Fibroblast of lung (primary cell): Measurements from ENCODE around the gene MIOX. TPM values are rescaled to one million over a fixed set of nuclear protein-coding genes. Genes with fewer than 3 reads are reported as not detected.

Experiments
- DNase-seq, 2 donors: peaks; one replicate each; pipeline versions ENCODE4 v3.0.0 to v3.0.0-alpha.2; 2010; ENCODE audit warnings: low read depth in 2 of 2
- H2AFZ ChIP-seq: 2 replicates; pipeline ENCODE4 v1.5.1; 2012; ENCODE audit warnings: low read length, control low read depth, inconsistent platforms
- H3K27ac ChIP-seq: 2 replicates; pipeline ENCODE4 v1.5.1; 2011; ENCODE audit warnings: low read length, control low read depth; ENCODE audit not compliant: insufficient read depth
- H3K27me3 ChIP-seq: 2 replicates; pipeline ENCODE4 v1.5.1; 2011; ENCODE audit warnings: mild to moderate bottlenecking, low read length; ENCODE audit not compliant: control insufficient read depth, insufficient read depth
- H3K36me3 ChIP-seq: 2 replicates; pipeline ENCODE4 v1.5.1; 2011; ENCODE audit warnings: low read length; ENCODE audit not compliant: control insufficient read depth, insufficient read depth
- H3K4me1 ChIP-seq: 2 replicates; pipeline ENCODE4 v1.5.1; 2011; ENCODE audit warnings: low read length; ENCODE audit not compliant: control insufficient read depth, insufficient read depth; ENCODE audit errors: extremely low read depth
- H3K4me2 ChIP-seq: 2 replicates; pipeline ENCODE4 v1.5.1; 2011; ENCODE audit warnings: low read length, control low read depth; ENCODE audit not compliant: insufficient read depth; ENCODE audit errors: extremely low read depth
- H3K4me3 ChIP-seq, 4 experiments: fragments of 200-600 bp in 1 of 4; sonication (generic) in 1 of 4; replicated peaks in 1 of 4; 2 replicates each; pipeline ENCODE4 v1.5.1; 2011 to 2016; ENCODE audit warnings: low read length in 4 of 4, low read depth in 3 of 4, mild to moderate bottlenecking in 3 of 4, control low read depth in 2 of 4, inconsistent platforms in 1 of 4, mixed read lengths in 1 of 4; ENCODE audit not compliant: insufficient read depth in 1 of 4; ENCODE audit errors: control extremely low read depth in 1 of 4
- H3K79me2 ChIP-seq: 2 replicates; pipeline ENCODE4 v1.5.1; 2012; ENCODE audit warnings: mild to moderate bottlenecking, low read length, inconsistent platforms; ENCODE audit not compliant: control insufficient read depth, insufficient read depth
- H3K9ac ChIP-seq: 2 replicates; pipeline ENCODE4 v1.5.1; 2011; ENCODE audit warnings: mild to moderate bottlenecking, low read length, control low read depth; ENCODE audit not compliant: insufficient read depth
- H3K9me3 ChIP-seq: 2 replicates; pipeline ENCODE4 v1.5.1; 2012; ENCODE audit warnings: low read depth, low read length; ENCODE audit not compliant: control insufficient read depth, insufficient read depth
- H4K20me1 ChIP-seq: 2 replicates; pipeline ENCODE4 v1.5.1; 2011; ENCODE audit warnings: low read length; ENCODE audit not compliant: control insufficient read depth, insufficient read depth; ENCODE audit errors: extremely low read depth
- CTCF ChIP-seq, 2 donors: IDR thresholded peaks in 1 of 2; conservative IDR thresholded peaks in 1 of 2; 1 replicate in 1 of 2; 2 replicates in 1 of 2; pipeline ENCODE4 v1.5.1; 2011 to 2012; ENCODE audit warnings: low read length in 2 of 2, control low read depth in 1 of 2, inconsistent platforms in 1 of 2, low read depth in 1 of 2, mild to moderate bottlenecking in 1 of 2
- EZH2 ChIP-seq: IDR thresholded peaks from 2 replicates; pipeline ENCODE4 v1.5.1; 2012; ENCODE audit warnings: low read length, control low read depth, mild to moderate bottlenecking; ENCODE audit errors: missing control alignments
- polyA plus RNA-seq, 2 donors: library from polyadenylated mRNA; depleted of rRNA in 1 of 2; stranded (reverse) in 1 of 2; unstranded in 1 of 2; fragments of >200 nt; gene quantifications; 2 replicates each; pipeline ENCODE4 v1.2.1, GENCODE V29; 2011 to 2012; ENCODE audit warnings: missing spikeins in 1 of 2
- total RNA-seq: library from RNA; depleted of rRNA; stranded (reverse); fragments of >200 nt; gene quantifications from 2 replicates; pipeline ENCODE4 v1.2.1, GENCODE V29; 2014

The MIOX gene
- total and polyA plus RNA-seq, 2 donors (not counting 1 experiment from before 2014, with no cell fraction given) = 0.06 to 0.17 TPM

- no peak overlapping the region for H2AFZ ChIP-seq
- no peak overlapping the region for H3K4me2 ChIP-seq
- H3K27me3 ChIP-seq = no peaks in the 10 kb centered on the region
- no peak for TF ChIP-seq CTCF (conservative IDR thresholded peaks at IDR 0.05 in 1 of 2, IDR thresholded peaks at IDR 0.05 in 1 of 2; ENCODE audit: low read depth in 1 of 2, low read length in 2 of 2)
- peaks cover 8% of the 10 kb centered on the region for H3K4me1 ChIP-seq
- DNase-seq = no peak
- H3K9me3 ChIP-seq = no peaks in the 10 kb centered on the region
- no peak overlapping the region for H3K4me3 ChIP-seq
- H3K27ac ChIP-seq = no peak overlapping the region
- H3K79me2 ChIP-seq = no peaks in the 10 kb centered on the region
- no peak overlapping the region for H3K9ac ChIP-seq
- no peaks in the 10 kb centered on the region for H4K20me1 ChIP-seq
- H3K36me3 ChIP-seq = peaks cover 27% of the 10 kb centered on the region
Measured at GRCh38 chr22:50445880-50446707, 40.6 kb upstream of the MIOX start.

GRCh38 chr22:50446708-50447575 is 39.7 kb upstream of the MIOX start:
- DNase-seq = no peak
- H3K4me1 ChIP-seq = peaks cover 8% of the 10 kb centered on the region
- no peak overlapping the region for H3K4me3 ChIP-seq
- H3K36me3 ChIP-seq = peaks cover 24% of the 10 kb centered on the region
- TF ChIP-seq CTCF (conservative IDR thresholded peaks at IDR 0.05 in 1 of 2, IDR thresholded peaks at IDR 0.05 in 1 of 2; ENCODE audit: low read depth in 1 of 2, low read length in 2 of 2) (no peak), EZH2 (no peak)
- H2AFZ ChIP-seq = no peak overlapping the region
- H3K9ac ChIP-seq = no peak overlapping the region
- H3K27ac ChIP-seq = no peak overlapping the region
- H3K9me3 ChIP-seq = no peaks in the 10 kb centered on the region
- no peak overlapping the region for H3K4me2 ChIP-seq
- H3K79me2 ChIP-seq = no peaks in the 10 kb centered on the region
- no peaks in the 10 kb centered on the region for H4K20me1 ChIP-seq
- no peaks in the 10 kb centered on the region for H3K27me3 ChIP-seq
